K562 (cell line): Measurements from ENCODE around the gene CTCF. TPM values are rescaled to one million over a fixed set of nuclear protein-coding genes. Genes with fewer than 3 reads are reported as not detected.

Experiments
- ATAC-seq: fragments of 200-7000 bp; cut with Tn5 transposase; 3 replicates; pipeline ENCODE4 v1.9.1; 2020; ENCODE audit warnings: moderate library complexity
- BruUV-seq: library from RNA; stranded (reverse); fragments of 400-500 nt; replicated peaks from 2 replicates; lab custom pipeline; 2021; lab: Mats Ljungman, UMichigan
- CTCF ChIA-PET: fragments of 300-600 bp; formaldehyde crosslinking; extraction: SDS; loops from one replicate; lab custom pipeline; 2021; ENCODE audit warnings: low intra/inter-chr PET ratio; lab: Yijun Ruan, JAX
- POLR2A ChIA-PET: fragments of 300-600, 350-650 bp; sonication (Branson Sonifier 250); formaldehyde crosslinking; extraction: SDS; loops from one replicate; lab custom pipeline; 2021; ENCODE audit warnings: antibody characterized with exemption, inconsistent platforms; lab: Yijun Ruan, JAX
- DNase-seq, 4 experiments: peaks; one replicate each; pipeline versions ENCODE4 v3.0.0 to v3.0.0-alpha.2; 2011 to 2018; ENCODE audit warnings: low spot score in 3 of 4, mixed read lengths in 3 of 4; ENCODE audit errors: extremely low read depth in 1 of 4
- FAIRE-seq: peaks from 2 replicates; lab custom pipeline; 2011; peaks lifted over from hg19 to GRCh38; lab: Jason Lieb, UNC
- H2AFZ ChIP-seq: 2 replicates; pipeline ENCODE4 v1.6.0; 2011; ENCODE audit warnings: low read depth, low read length, control low read depth, inconsistent platforms
- H3K27ac ChIP-seq: fragments of 200-600 bp; 3 replicates; pipeline ENCODE4 v1.8.0; 2011; ENCODE audit warnings: low read depth, mild to moderate bottlenecking, control low read depth, inconsistent platforms, low read length, moderate library complexity, mixed read lengths; ENCODE audit errors: extremely low read depth
- H3K27me3 ChIP-seq, 2 experiments: fragments of 300-600 bp in 1 of 2; 2 replicates in 1 of 2; 3 replicates in 1 of 2; pipeline versions ENCODE4 v1.6.0 to v1.8.0; 2011; ENCODE audit warnings: inconsistent platforms in 2 of 2, low read length in 2 of 2, mild to moderate bottlenecking in 1 of 2, mixed read lengths in 1 of 2, moderate library complexity in 1 of 2; ENCODE audit not compliant: control insufficient read depth in 2 of 2, insufficient read depth in 2 of 2
- H3K36me3 ChIP-seq: fragments of 300-600 bp; 3 replicates; pipeline ENCODE4 v1.8.0; 2011; ENCODE audit warnings: mild to moderate bottlenecking, low read length, inconsistent platforms; ENCODE audit not compliant: control insufficient read depth, insufficient read depth
- H3K4me1 ChIP-seq, 2 experiments: fragments of 200-600 bp in 1 of 2; replicated peaks in 1 of 2; 2 replicates in 1 of 2; 3 replicates in 1 of 2; pipeline versions ENCODE4 v1.5.1 to v1.8.0; 2011; ENCODE audit warnings: inconsistent platforms in 2 of 2, low read length in 2 of 2, mild to moderate bottlenecking in 1 of 2, mixed read lengths in 1 of 2, moderate library complexity in 1 of 2; ENCODE audit not compliant: control insufficient read depth in 2 of 2, insufficient read depth in 2 of 2
- H3K4me2 ChIP-seq: 2 replicates; pipeline ENCODE4 v1.6.1; 2011; ENCODE audit warnings: low read length, control low read depth, inconsistent platforms, mixed read lengths; ENCODE audit not compliant: insufficient read depth
- H3K4me3 ChIP-seq: fragments of 200-600 bp; sonication (generic), shearing (Covaris generic); 2 replicates; pipeline ENCODE4 v1.5.1; 2016; ENCODE audit warnings: control low read depth, inconsistent platforms
- H3K79me2 ChIP-seq: fragments of 200-600 bp; 3 replicates; pipeline ENCODE4 v1.8.0; 2011; ENCODE audit warnings: low read length, inconsistent platforms; ENCODE audit not compliant: control insufficient read depth, insufficient read depth
- H3K9ac ChIP-seq, 2 experiments: 2 replicates each; pipeline versions ENCODE4 v1.6.0 to v1.6.1; 2011; ENCODE audit warnings: low read depth in 2 of 2, low read length in 2 of 2, control low read depth in 1 of 2, inconsistent platforms in 1 of 2, mild to moderate bottlenecking in 1 of 2, mixed read lengths in 1 of 2; ENCODE audit not compliant: insufficient read depth in 1 of 2
- H3K9me1 ChIP-seq: one replicate; pipeline ENCODE4 v1.6.0; 2011; ENCODE audit warnings: inconsistent platforms, mild to moderate bottlenecking, low read length, moderate library complexity; ENCODE audit not compliant: control insufficient read depth, insufficient read depth
- H3K9me3 ChIP-seq: replicated peaks from 2 replicates; pipeline ENCODE4 v1.5.1; 2011; ENCODE audit warnings: low read depth, low read length, inconsistent platforms; ENCODE audit not compliant: control insufficient read depth, insufficient read depth
- H4K20me1 ChIP-seq: replicated peaks from 2 replicates; pipeline ENCODE4 v1.6.1; 2011; ENCODE audit warnings: low read length, inconsistent platforms, mixed read lengths; ENCODE audit not compliant: control insufficient read depth, insufficient read depth
- ASH1L ChIP-seq: fragments of 450-650 bp; IDR thresholded peaks from 2 replicates; pipeline ENCODE4 v1.6.1; 2018; ENCODE audit warnings: borderline replicate concordance, mild to moderate bottlenecking, low read depth; ENCODE audit not compliant: partially characterized antibody
- BCL6 ChIP-seq: fragments of 250-450 bp; sonication (Bioruptor Pico); IDR thresholded peaks from 2 replicates; pipeline ENCODE4 v1.4.0; 2020
- EZH2 ChIP-seq: IDR thresholded peaks from 2 replicates; pipeline ENCODE4 v1.6.1; 2012; ENCODE audit warnings: low read depth, mild to moderate bottlenecking, inconsistent platforms, low read length, borderline replicate concordance
- HIVEP1 ChIP-seq: fragments of 250-450 bp; sonication (Bioruptor Pico); IDR thresholded peaks from 2 replicates; pipeline ENCODE4 v1.4.0; 2020; ENCODE audit warnings: mild to moderate bottlenecking
- HMBOX1 ChIP-seq: sonication (generic); IDR thresholded peaks from 2 replicates; pipeline ENCODE4 v1.6.1; 2016
- HSF4 ChIP-seq: fragments of 250-450 bp; sonication (Bioruptor Pico); IDR thresholded peaks from 2 replicates; pipeline ENCODE4 v2.1.2; 2022; ENCODE audit warnings: mild to moderate bottlenecking, moderate library complexity, borderline replicate concordance
- MIER1 ChIP-seq: fragments of 450-650 bp; IDR thresholded peaks from 2 replicates; pipeline ENCODE4 v1.6.1; 2016; ENCODE audit warnings: antibody characterized with exemption, mild to moderate bottlenecking, low read depth
- NCOA4 ChIP-seq: fragments of 450-650 bp; IDR thresholded peaks from 2 replicates; pipeline ENCODE4 v1.6.1; 2018; ENCODE audit warnings: mild to moderate bottlenecking; ENCODE audit not compliant: partially characterized antibody
- PTRF ChIP-seq: fragments of 450-650 bp; IDR thresholded peaks from 2 replicates; pipeline ENCODE4 v1.6.1; 2016; ENCODE audit warnings: mild to moderate bottlenecking, missing genetic modification characterization, missing compliant biosample characterization
- SIX5 ChIP-seq, 2 experiments: IDR thresholded peaks; 2 replicates each; pipeline ENCODE4 v1.6.1; 2011; ENCODE audit warnings: low read length in 2 of 2, borderline replicate concordance in 1 of 2, low read depth in 1 of 2, mild to moderate bottlenecking in 1 of 2, moderate library complexity in 1 of 2; ENCODE audit not compliant: insufficient read depth in 1 of 2
- SMAD2 ChIP-seq: fragments of 150-350 bp; IDR thresholded peaks from 2 replicates; pipeline ENCODE4 v1.6.1; 2014; ENCODE audit warnings: low read depth, mild to moderate bottlenecking, low read length
- SMARCE1 ChIP-seq: fragments of 450-650 bp; IDR thresholded peaks from 2 replicates; pipeline ENCODE4 v1.7.1; 2016; ENCODE audit warnings: mild to moderate bottlenecking
- SP1 ChIP-seq: sonication (generic); formaldehyde crosslinking; IDR thresholded peaks from 2 replicates; pipeline ENCODE4 v1.8.1; 2022; ENCODE audit warnings: mild to moderate bottlenecking, missing genetic modification reagents
- STAT5A ChIP-seq: IDR thresholded peaks from 2 replicates; pipeline ENCODE4 v1.6.1; 2012; ENCODE audit warnings: low read length, inconsistent platforms, borderline replicate concordance
- USF2 ChIP-seq: sonication (generic); formaldehyde crosslinking; IDR thresholded peaks from 2 replicates; pipeline ENCODE4 v1.5.0; 2020; ENCODE audit warnings: missing genetic modification reagents
- ZEB2 ChIP-seq: fragments of 450-650 bp; IDR thresholded peaks from 2 replicates; pipeline ENCODE4 v1.6.1; 2016
- ZNF280B ChIP-seq: fragments of 250-450 bp; sonication (Bioruptor Pico); IDR thresholded peaks from 2 replicates; pipeline ENCODE4 v1.5.1; 2021; ENCODE audit warnings: mild to moderate bottlenecking
- ZNF57 ChIP-seq: fragments of 450-650 bp; formaldehyde crosslinking; IDR thresholded peaks from 2 replicates; pipeline ENCODE4 v1.4.0; 2020; ENCODE audit warnings: mild to moderate bottlenecking, moderate library complexity
- WGBS: fragments of 100-300 bp; shearing (Covaris generic); methylation state at CpG from one replicate; pipeline ENCODE4 v1.1.6; 2016; ENCODE audit warnings: low coverage, mixed read lengths; ENCODE audit not compliant: insufficient coverage; ENCODE audit errors: missing lambda C conversion rate; 5-methylcytosine and 5-hydroxymethylcytosine counted together
- in situ Hi-C: fragments of 300-500 bp; cut with MboI; formaldehyde crosslinking; loops from 4 replicates; pipeline ENCODE4 v1.15.0; 2018; ENCODE audit warnings: inconsistent platforms, mixed read lengths
- intact Hi-C: fragments of 100-400 bp; cut with micrococcal nuclease; formaldehyde crosslinking; loops from 2 replicates; pipeline ENCODE4 v1.14.2; 2022
- polyA plus RNA-seq, 8 experiments: library from polyadenylated mRNA; depleted of rRNA in 4 of 8; stranded (reverse) in 5 of 8; unstranded in 3 of 8; fragments of >200 nt; fragmentation: Nextera tagmentation in 2 of 8; fragmentation: Illumina TruSeq in 1 of 8; extraction: Ambion mirVana in 2 of 8; extraction: Trizol in 1 of 8; gene quantifications; 2 replicates each; pipeline versions ENCODE4 v1.2.1 to v1.2.3, GENCODE V29; 2011 to 2014; ENCODE audit warnings: inconsistent platforms in 1 of 8, missing spikeins in 1 of 8
- total RNA-seq, 7 experiments: library from RNA; depleted of rRNA in 6 of 7; stranded (reverse); fragments of >200 nt in 6 of 7; fragmentation: Illumina TruSeq in 2 of 7; extraction: Trizol in 2 of 7; gene quantifications; 2 replicates each; pipeline versions ENCODE4 v1.2.1 to v1.2.3, GENCODE V29; 2011 to 2021; ENCODE audit warnings: low replicate concordance in 1 of 7

CTCF gene
- total and polyA plus RNA-seq, 9 of the 15 experiments (the other 6 are each of a cell fraction or from before 2014, with no cell fraction given), result 7.8 to 49.2 (median 33.9) TPM

GRCh38 chr16:67563708-67564468 is 1.6 kb downstream of the CTCF start:
- peak overlapping the region; percentile 82 for H2AFZ ChIP-seq
- H3K4me1 ChIP-seq, result peaks cover 15 to 27% of the 10 kb centered on the region in 2 experiments; a peak in 4 of 5 replicates
- no peaks in the 10 kb centered on the region for H3K9me1 ChIP-seq
- FAIRE-seq (peak; percentile 40), ATAC-seq (no peak), DNase-seq (peak in 1 of 4 experiments; percentile 48)
- BruUV-seq, result TSS peak; percentile 73
- in situ Hi-C loops, result no loop called here
- peak overlapping the region; percentile 97 for H3K4me3 ChIP-seq
- H4K20me1 ChIP-seq, result no peaks in the 10 kb centered on the region
- under 1% methylated on average over 20 of the region's 20 CpGs for WGBS
- ChIA-PET POLR2A (interaction anchor here (0.6 to 3.2 kb wide), 10 partner anchors 11 to 341 kb away, joined by 3 to 13 read pairs (median 3); no protein-coding TSS in a partner anchor), CTCF (interaction anchor here (0.5 to 2.3 kb wide), 2 partner anchors 43 to 97 kb away, joined by 3 to 17 read pairs; partner anchors contain the start of gene PARD6A)
- H3K27me3 ChIP-seq, result no peaks in the 10 kb centered on the region
- H3K9ac ChIP-seq, result peak overlapping the region; percentile 97 to 99
- peaks cover 4% of the 10 kb centered on the region; the same call in 1 of the 3 replicates for H3K36me3 ChIP-seq
- H3K79me2 ChIP-seq, result peaks cover 73% of the 10 kb centered on the region
- intact Hi-C loops, result loop anchor here (2.0 to 5.0 kb wide), 3 partner anchors 43 to 103 kb away; partner anchors contain the start of genes C16orf86 and ENKD1
- peak overlapping the region; percentile 90 for H3K4me2 ChIP-seq
- peak overlapping the region; percentile 98 for H3K27ac ChIP-seq
- H3K9me3 ChIP-seq, result no peaks in the 10 kb centered on the region
- TF ChIP-seq MIER1 (no peak), SMAD2 (no peak), SIX5 (IDR thresholded peaks at IDR 0.05; ENCODE audit: borderline replicate concordance in 1 of 2, insufficient read depth in 1 of 2, low read depth in 1 of 2, low read length in 2 of 2) (no peak), STAT5A (no peak), PTRF (tag) (no peak), ZEB2 (no peak), BCL6 (no peak), ASH1L (no peak), SMARCE1 (no peak), EZH2 (no peak), NCOA4 (no peak), ZNF280B (CRISPR knock-in tag) (no peak), SP1 (no peak), HSF4 (CRISPR knock-in tag) (no peak), USF2 (CRISPR knock-in tag) (no peak), HMBOX1 (peak; percentile 53; the same call in 1 of the 2 replicates), HIVEP1 (no peak), ZNF57 (CRISPR knock-in tag) (no peak)
